Esophagus muscularis mucosa (tissue), 4 donors: ENCODE measurements around the gene PLA2G4B. TPM values are rescaled to one million over a fixed set of nuclear protein-coding genes. Genes with fewer than 3 reads are reported as not detected.

Experiments
- DNase-seq: peaks from one replicate; pipeline ENCODE4 v3.0.0-alpha.2; 2017; ENCODE audit errors: extremely low spot score
- H3K27ac ChIP-seq, 4 donors: fragments of 200-600 bp; sonication (generic); replicated peaks in 1 of 4; 1 replicate in 3 of 4; 2 replicates in 1 of 4; pipeline ENCODE4 v1.5.1; 2016 to 2019; ENCODE audit warnings: mild to moderate bottlenecking in 1 of 4
- H3K27me3 ChIP-seq, 4 donors: fragments of 200-600 bp; sonication (generic); one replicate each; pipeline versions ENCODE4 v1.5.1 to v1.6.0; 2016 to 2019
- H3K36me3 ChIP-seq, 4 donors: fragments of 200-600 bp; sonication (generic); one replicate each; pipeline ENCODE4 v1.5.1; 2016 to 2019
- H3K4me1 ChIP-seq, 4 donors: fragments of 200-600 bp; sonication (generic); one replicate each; pipeline ENCODE4 v1.5.1; 2016 to 2019
- H3K4me3 ChIP-seq, 4 donors: fragments of 200-600 bp; sonication (generic); 1 replicate in 2 of 4; 2 replicates in 2 of 4; pipeline ENCODE4 v1.5.1; 2016 to 2019; ENCODE audit warnings: mild to moderate bottlenecking in 4 of 4, moderate library complexity in 1 of 4
- H3K9me3 ChIP-seq, 4 donors: fragments of 200-600 bp; sonication (generic); 1 replicate in 3 of 4; 2 replicates in 1 of 4; pipeline ENCODE4 v1.5.1; 2016 to 2019
- CTCF ChIP-seq, 3 experiments: fragments of 200-600 bp in 2 of 3; fragments of 450-650 bp in 1 of 3; sonication (generic) in 2 of 3; IDR thresholded peaks; one replicate each; pipeline ENCODE4 v1.5.1; 2017 to 2019; ENCODE audit warnings: antibody characterized with exemption in 3 of 3, mild to moderate bottlenecking in 2 of 3, moderate library complexity in 1 of 3
- EP300 ChIP-seq: sonication (generic); formaldehyde crosslinking; IDR thresholded peaks from one replicate; pipeline ENCODE4 v1.6.1; 2017; ENCODE audit warnings: antibody characterized with exemption
- POLR2A ChIP-seq: fragments of 450-650 bp; IDR thresholded peaks from one replicate; pipeline ENCODE4 v1.6.1; 2017; ENCODE audit warnings: antibody characterized with exemption, moderate library complexity, mild to moderate bottlenecking, low read depth
- POLR2AphosphoS5 ChIP-seq, 2 donors: sonication (generic); formaldehyde crosslinking; IDR thresholded peaks; one replicate each; pipeline ENCODE4 v1.6.1; 2017; ENCODE audit warnings: antibody characterized with exemption in 2 of 2
- WGBS: methylation state at CpG from one replicate; pipeline ENCODE4 v1.1.5; 2018; 5-methylcytosine and 5-hydroxymethylcytosine counted together
- intact Hi-C: fragments of 100-400 bp; cut with DNase I; formaldehyde crosslinking; loops from one replicate; pipeline ENCODE4 v1.15.1; 2023
- total RNA-seq, 4 donors: library from RNA; depleted of rRNA; stranded (reverse); fragments of >200 nt; gene quantifications; one replicate each; pipeline versions ENCODE4 v1.1.0 to v1.2.1, GENCODE V29; 2016

PLA2G4B gene
- total RNA-seq, 4 donors from 2014 or later: 0.91 to 6.6 (median 2.5) TPM

- Histone ChIP-seq H3K4me3 (no peak overlapping the region), H3K36me3 (no peaks in the 10 kb centered on the region), H3K4me1 (no peaks in the 10 kb centered on the region), H3K27ac (no peak overlapping the region), H3K27me3 (peaks cover 0 to 78% (median 15%) of the 10 kb centered on the region in 4 donors), H3K9me3 (no peaks in the 10 kb centered on the region)
- 80% methylated on average over 22 of the region's 30 CpGs for WGBS
- DNase-seq: no peak
- intact Hi-C loops: no loop called here
- no peak for TF ChIP-seq EP300
- TF ChIP-seq CTCF (IDR thresholded peaks at IDR 0.05): no peak
- TF ChIP-seq POLR2A: no peak
Measured at GRCh38 chr15:41855261-41855961, 16.8 kb downstream of the PLA2G4B start.

- intact Hi-C loops: no loop called here
- H3K9me3 ChIP-seq: no peaks in the 10 kb centered on the region
- no peak for DNase-seq
- no peaks in the 10 kb centered on the region for H3K4me1 ChIP-seq
- TF ChIP-seq POLR2AphosphoS5 (IDR thresholded peaks at IDR 0.05) (no peak), EP300 (no peak), CTCF (IDR thresholded peaks at IDR 0.05) (no peak), POLR2A (no peak)
- WGBS: 83% methylated on average over 6 of the region's 17 CpGs
- no peaks in the 10 kb centered on the region for H3K36me3 ChIP-seq
- no peak overlapping the region for H3K4me3 ChIP-seq
- peaks cover 0 to 78% (median 15%) of the 10 kb centered on the region in 4 donors for H3K27me3 ChIP-seq
- no peak overlapping the region for H3K27ac ChIP-seq
Measured at GRCh38 chr15:41856262-41856661, 17.6 kb downstream of the PLA2G4B start.

- TF ChIP-seq EP300 (no peak), POLR2A (no peak), POLR2AphosphoS5 (IDR thresholded peaks at IDR 0.05) (no peak), CTCF (IDR thresholded peaks at IDR 0.05) (no peak)
- Histone ChIP-seq H3K4me1 (no peaks in the 10 kb centered on the region), H3K27me3 (peaks cover 0 to 73% (median 15%) of the 10 kb centered on the region in 4 donors), H3K36me3 (no peaks in the 10 kb centered on the region), H3K9me3 (no peaks in the 10 kb centered on the region), H3K4me3 (no peak overlapping the region), H3K27ac (no peak overlapping the region)
- DNase-seq: no peak
- 94% methylated on average over 9 of the region's 12 CpGs for WGBS
- intact Hi-C loops: no loop called here
Measured at GRCh38 chr15:41856716-41857115, 18.1 kb downstream of the PLA2G4B start.

GRCh38 chr15:41857316-41857715 lies 18.7 kb downstream of the PLA2G4B start:
- intact Hi-C loops: no loop called here
- Histone ChIP-seq H3K27ac (no peak overlapping the region), H3K9me3 (no peaks in the 10 kb centered on the region), H3K4me3 (no peak overlapping the region), H3K36me3 (no peaks in the 10 kb centered on the region), H3K27me3 (peaks cover 0 to 67% (median 13%) of the 10 kb centered on the region in 4 donors), H3K4me1 (no peaks in the 10 kb centered on the region)
- TF ChIP-seq CTCF (IDR thresholded peaks at IDR 0.05) (no peak), POLR2A (no peak), POLR2AphosphoS5 (IDR thresholded peaks at IDR 0.05) (no peak), EP300 (no peak)
- WGBS: 60% methylated on average over 1 of the region's 9 CpGs
- DNase-seq: no peak

- no peak for TF ChIP-seq POLR2AphosphoS5 (IDR thresholded peaks at IDR 0.05)
- TF ChIP-seq EP300: no peak
- no peak for TF ChIP-seq CTCF (IDR thresholded peaks at IDR 0.05)
- no peak for TF ChIP-seq POLR2A
- Histone ChIP-seq H3K4me3 (no peak overlapping the region), H3K27me3 (peaks cover 0 to 53% (median 8%) of the 10 kb centered on the region in 4 donors), H3K9me3 (no peaks in the 10 kb centered on the region), H3K27ac (no peak overlapping the region), H3K4me1 (no peaks in the 10 kb centered on the region), H3K36me3 (no peaks in the 10 kb centered on the region)
- no peak for DNase-seq
- WGBS: 95% methylated on average over 13 of the region's 15 CpGs
- intact Hi-C loops: no loop called here
Measured at GRCh38 chr15:41858756-41859155, 20.1 kb downstream of the PLA2G4B start.
